IMR-90 (cell line): ENCODE data around the gene C19orf53. TPM values are rescaled to one million over a fixed set of nuclear protein-coding genes. Genes with fewer than 3 reads are reported as not detected.

Experiments
- ATAC-seq: fragments of 200-7000 bp; cut with Tn5 transposase; 2 replicates; pipeline ENCODE4 v1.9.1; 2020; ENCODE audit warnings: low read depth, mild to moderate bottlenecking, moderate library complexity
- BruUV-seq: library from RNA; stranded (reverse); fragments of 400-500 nt; replicated peaks from 2 replicates; lab custom pipeline; 2021; lab: Mats Ljungman, UMichigan
- CTCF ChIA-PET: fragments of 300-600 bp; formaldehyde crosslinking; extraction: SDS; loops from one replicate; lab custom pipeline; 2021; ENCODE audit warnings: antibody characterized with exemption; lab: Yijun Ruan, JAX
- POLR2A ChIA-PET: fragments of 300-600 bp; sonication (Branson Sonifier 250); formaldehyde crosslinking; loops from one replicate; lab custom pipeline; 2022; ENCODE audit warnings: antibody characterized with exemption; ENCODE audit not compliant: unreplicated experiment; lab: Charles Lee
- DNase-seq: peaks from one replicate; pipeline ENCODE4 v3.0.0; 2013
- H2AFZ ChIP-seq: replicated peaks from 2 replicates; pipeline ENCODE3; 2013; ENCODE audit warnings: low read length, mild to moderate bottlenecking; ENCODE audit not compliant: poor library complexity
- H2AK5ac ChIP-seq: 2 replicates; pipeline ENCODE4 v1.6.1; 2013; ENCODE audit warnings: low read depth, low read length, inconsistent platforms
- H2AK9ac ChIP-seq: replicated peaks from 2 replicates; pipeline ENCODE3; 2013; ENCODE audit warnings: mild to moderate bottlenecking, low read depth, low read length, moderate library complexity; ENCODE audit not compliant: poor library complexity
- H2BK120ac ChIP-seq: 2 replicates; pipeline ENCODE4 v1.6.1; 2013; ENCODE audit warnings: low read depth, low read length, inconsistent platforms
- H2BK15ac ChIP-seq: 3 replicates; pipeline ENCODE4 v1.6.1; 2013; ENCODE audit warnings: low read depth, low read length, inconsistent platforms
- H2BK20ac ChIP-seq: 2 replicates; pipeline ENCODE4 v1.6.1; 2013; ENCODE audit warnings: low read depth, mild to moderate bottlenecking, inconsistent platforms, low read length, moderate library complexity
- H2BK5ac ChIP-seq: 2 replicates; pipeline ENCODE4 v1.6.1; 2013; ENCODE audit warnings: mild to moderate bottlenecking, low read depth, low read length, inconsistent platforms; ENCODE audit not compliant: poor library complexity, severe bottlenecking
- H3K14ac ChIP-seq: replicated peaks from 2 replicates; pipeline ENCODE4 v1.6.1; 2013; ENCODE audit warnings: low read depth, low read length, inconsistent platforms
- H3K18ac ChIP-seq: 2 replicates; pipeline ENCODE4 v1.6.1; 2013; ENCODE audit warnings: low read depth, low read length, control low read depth
- H3K23ac ChIP-seq: 2 replicates; pipeline ENCODE4 v1.6.1; 2013; ENCODE audit warnings: low read depth, low read length, inconsistent platforms
- H3K27ac ChIP-seq: 2 replicates; pipeline ENCODE4 v1.5.1; 2013; ENCODE audit warnings: mild to moderate bottlenecking, control low read depth, low read length; ENCODE audit not compliant: insufficient read depth
- H3K27me3 ChIP-seq: 2 replicates; pipeline ENCODE4 v1.6.1; 2013; ENCODE audit warnings: low read length; ENCODE audit not compliant: control insufficient read depth, insufficient read depth
- H3K36me3 ChIP-seq: 2 replicates; pipeline ENCODE4 v1.6.1; 2013; ENCODE audit warnings: low read length, mixed read lengths; ENCODE audit not compliant: control insufficient read depth, insufficient read depth
- H3K4ac ChIP-seq: 2 replicates; pipeline ENCODE4 v1.6.1; 2013; ENCODE audit warnings: low read depth, low read length, inconsistent platforms
- H3K4me1 ChIP-seq: 2 replicates; pipeline ENCODE4 v1.6.1; 2013; ENCODE audit warnings: low read length, mixed read lengths; ENCODE audit not compliant: control insufficient read depth, insufficient read depth
- H3K4me2 ChIP-seq: 2 replicates; pipeline ENCODE4 v1.6.1; 2013; ENCODE audit warnings: low read depth, mild to moderate bottlenecking, control low read depth, low read length, moderate library complexity
- H3K4me3 ChIP-seq: 2 replicates; pipeline ENCODE4 v1.5.1; 2013; ENCODE audit warnings: low read depth, mild to moderate bottlenecking, control low read depth, low read length, moderate library complexity; ENCODE audit not compliant: insufficient read depth
- H3K56ac ChIP-seq: 2 replicates; pipeline ENCODE4 v1.6.1; 2013; ENCODE audit warnings: low read length, inconsistent platforms; ENCODE audit not compliant: insufficient read depth; ENCODE audit errors: extremely low read depth
- H3K79me1 ChIP-seq, 2 experiments: 2 replicates each; pipeline ENCODE4 v1.6.1; 2013; ENCODE audit warnings: low read length in 2 of 2, inconsistent platforms in 1 of 2, low read depth in 1 of 2
- H3K9ac ChIP-seq: 2 replicates; pipeline ENCODE4 v1.6.1; 2013; ENCODE audit warnings: low read depth, low read length, control low read depth
- H3K9me1 ChIP-seq: 2 replicates; pipeline ENCODE4 v1.6.1; 2013; ENCODE audit warnings: low read length, inconsistent platforms; ENCODE audit not compliant: insufficient read depth
- H3K9me3 ChIP-seq: 2 replicates; pipeline ENCODE4 v1.6.1; 2013; ENCODE audit warnings: low read length; ENCODE audit not compliant: control insufficient read depth, insufficient read depth
- H4K20me1 ChIP-seq: 2 replicates; pipeline ENCODE4 v1.6.1; 2013; ENCODE audit warnings: low read length, inconsistent platforms; ENCODE audit not compliant: insufficient read depth
- H4K5ac ChIP-seq: 2 replicates; pipeline ENCODE4 v1.6.1; 2013; ENCODE audit warnings: mild to moderate bottlenecking, low read depth, low read length, control low read depth
- H4K8ac ChIP-seq, 2 experiments: 2 replicates each; pipeline ENCODE4 v1.6.1; 2013; ENCODE audit warnings: low read depth in 2 of 2, low read length in 2 of 2, control low read depth in 1 of 2, inconsistent platforms in 1 of 2
- H4K91ac ChIP-seq: 2 replicates; pipeline ENCODE4 v1.6.1; 2013; ENCODE audit warnings: low read depth, low read length, inconsistent platforms; ENCODE audit not compliant: insufficient read depth
- MAZ ChIP-seq: IDR thresholded peaks from 2 replicates; pipeline ENCODE4 v1.6.1; 2012; ENCODE audit warnings: low read depth, mild to moderate bottlenecking, low read length, improper control_type of control experiment, moderate library complexity, borderline replicate concordance
- NFE2L2 ChIP-seq: fragments of 150-350 bp; IDR thresholded peaks from 2 replicates; pipeline ENCODE4 v1.6.1; 2016; ENCODE audit warnings: low read depth, mild to moderate bottlenecking, low read length
- POLR2A ChIP-seq: IDR thresholded peaks from 2 replicates; pipeline ENCODE4 v1.6.1; 2012; ENCODE audit warnings: mild to moderate bottlenecking, low read depth, low read length
- RAD21 ChIP-seq: IDR thresholded peaks from 2 replicates; pipeline ENCODE4 v1.6.1; 2012; ENCODE audit warnings: low read length, improper control_type of control experiment
- RFX5 ChIP-seq: IDR thresholded peaks from 2 replicates; pipeline ENCODE4 v1.8.0; 2012; ENCODE audit warnings: low read depth, mild to moderate bottlenecking, low read length, moderate library complexity
- WGBS, 2 experiments: methylation state at CpG; one replicate each; pipeline versions ENCODE4 v1.1.5 to v1.1.7; 2013; ENCODE audit warnings: missing lambda C conversion rate in 2 of 2; ENCODE audit not compliant: insufficient read length in 1 of 2; ENCODE audit errors: extremely low coverage in 2 of 2; 5-methylcytosine and 5-hydroxymethylcytosine counted together
- dilution Hi-C: fragments of 300-500 bp; cut with HindIII; formaldehyde crosslinking; loops from one replicate; pipeline ENCODE4 v1.14.3; 2018; ENCODE audit warnings: low sequenced_read_pairs; ENCODE audit not compliant: unreplicated experiment
- in situ Hi-C: fragments of 300-500 bp; cut with MboI; formaldehyde crosslinking; loops from 3 replicates; pipeline ENCODE4 v1.14.3; 2019; ENCODE audit warnings: low sequenced_read_pairs, inconsistent platforms, mixed read lengths
- intact Hi-C: fragments of 100-400 bp; cut with micrococcal nuclease; formaldehyde crosslinking; loops from 2 replicates; pipeline ENCODE4 v1.10.0; 2022
- polyA plus RNA-seq, 3 experiments: library from polyadenylated mRNA; depleted of rRNA; stranded (reverse); fragments of >200 nt; gene quantifications; 2 replicates each; pipeline ENCODE4 v1.2.3, GENCODE V29; 2012; ENCODE audit warnings: low replicate concordance in 1 of 3
- total RNA-seq: library from RNA; depleted of rRNA; stranded (reverse); fragments of >200 nt; gene quantifications from 2 replicates; pipeline ENCODE4 v1.2.3, GENCODE V29; 2012
- TF ChIP-seq, protein P1 (sequence below): fragments of 150-350 bp; IDR thresholded peaks from 2 replicates; pipeline ENCODE4 v1.6.1; 2017; ENCODE audit warnings: mild to moderate bottlenecking, antibody characterized with exemption, low read length, low read depth
- TF ChIP-seq, protein P2 (sequence below): conservative IDR thresholded peaks from 2 replicates; pipeline ENCODE4 v1.5.1; 2012; ENCODE audit warnings: mild to moderate bottlenecking, low read depth, low read length, improper control_type of control experiment
- TF ChIP-seq, protein P3 (sequence below): fragments of 150-350 bp; IDR thresholded peaks from 2 replicates; pipeline ENCODE4 v1.6.1; 2016; ENCODE audit warnings: low read depth, mild to moderate bottlenecking, low read length, moderate library complexity, borderline replicate concordance

C19orf53 gene
- total and polyA plus RNA-seq, 2 of the 4 experiments (the other 2 are of a cell fraction), result 61.3 to 290 TPM

DNA sequence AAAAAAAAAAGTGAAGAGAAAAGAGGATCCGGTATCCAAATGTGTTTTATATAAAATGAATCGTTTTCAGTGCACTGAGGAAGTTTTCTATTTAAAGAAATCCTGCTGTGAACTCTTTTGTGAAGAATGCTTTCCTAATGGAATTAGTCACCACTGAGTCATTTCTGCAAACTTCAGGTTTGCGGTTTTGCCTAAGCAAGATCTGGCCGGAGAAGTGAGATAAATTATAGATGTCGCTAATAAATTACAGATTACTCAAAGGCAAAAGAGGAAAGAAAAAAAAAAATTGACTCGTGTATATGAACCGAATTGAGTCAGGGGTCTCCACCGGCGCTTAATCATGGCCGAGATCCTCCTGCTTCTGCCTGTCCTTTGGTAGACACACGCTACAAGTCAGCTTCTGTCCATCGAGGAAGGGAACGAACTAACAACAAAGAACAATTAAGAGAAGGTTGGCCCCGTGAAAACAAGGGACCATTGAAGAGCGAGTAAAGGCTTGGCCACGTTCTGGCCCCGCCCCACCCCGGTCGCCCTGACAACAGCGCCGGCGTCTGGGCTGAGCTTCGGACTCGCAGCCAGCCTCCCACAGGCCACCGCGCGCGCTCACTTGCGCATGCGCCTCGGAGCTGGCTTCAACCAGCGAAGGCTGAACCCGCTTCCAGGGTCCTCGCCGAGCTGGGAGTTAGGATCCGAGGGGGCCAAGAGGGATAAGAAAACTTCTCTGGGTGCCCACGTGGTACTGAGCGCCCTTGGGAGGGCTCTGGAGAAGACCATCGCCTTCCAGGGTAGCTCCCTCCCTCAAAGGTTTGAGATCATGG lies 42.9 kb upstream of the C19orf53 start (continued):
- TF ChIP-seq, protein P1, sequence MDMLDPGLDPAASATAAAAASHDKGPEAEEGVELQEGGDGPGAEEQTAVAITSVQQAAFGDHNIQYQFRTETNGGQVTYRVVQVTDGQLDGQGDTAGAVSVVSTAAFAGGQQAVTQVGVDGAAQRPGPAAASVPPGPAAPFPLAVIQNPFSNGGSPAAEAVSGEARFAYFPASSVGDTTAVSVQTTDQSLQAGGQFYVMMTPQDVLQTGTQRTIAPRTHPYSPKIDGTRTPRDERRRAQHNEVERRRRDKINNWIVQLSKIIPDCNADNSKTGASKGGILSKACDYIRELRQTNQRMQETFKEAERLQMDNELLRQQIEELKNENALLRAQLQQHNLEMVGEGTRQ, result no peak
- peak; percentile 62; the same call in 1 of the 2 replicates for TF ChIP-seq POLR2A

DNA sequence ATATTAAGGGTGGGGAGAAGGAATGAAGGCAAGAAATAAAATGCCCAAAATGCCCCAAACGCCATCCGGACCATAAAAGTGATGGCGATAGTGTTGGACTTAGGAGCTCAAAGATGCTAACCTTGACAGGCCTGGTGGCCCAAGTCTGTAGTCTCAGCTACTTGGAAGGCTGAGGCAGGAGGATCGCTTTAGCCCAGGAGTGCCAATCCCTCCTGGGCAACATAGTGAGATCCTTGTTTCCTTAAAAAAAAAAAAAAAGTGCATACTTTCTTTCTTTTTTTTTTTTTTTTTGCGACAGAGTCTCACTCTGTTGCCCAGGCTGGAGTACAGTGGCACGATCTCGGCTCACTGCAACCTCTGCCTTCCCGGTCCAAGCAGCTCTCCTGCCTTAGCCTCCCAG lies 41.9 kb upstream of the C19orf53 start:
- peak overlapping the region; percentile 87 for H3K27ac ChIP-seq
- TF ChIP-seq, protein P1, result no peak
- TF ChIP-seq, protein P2, sequence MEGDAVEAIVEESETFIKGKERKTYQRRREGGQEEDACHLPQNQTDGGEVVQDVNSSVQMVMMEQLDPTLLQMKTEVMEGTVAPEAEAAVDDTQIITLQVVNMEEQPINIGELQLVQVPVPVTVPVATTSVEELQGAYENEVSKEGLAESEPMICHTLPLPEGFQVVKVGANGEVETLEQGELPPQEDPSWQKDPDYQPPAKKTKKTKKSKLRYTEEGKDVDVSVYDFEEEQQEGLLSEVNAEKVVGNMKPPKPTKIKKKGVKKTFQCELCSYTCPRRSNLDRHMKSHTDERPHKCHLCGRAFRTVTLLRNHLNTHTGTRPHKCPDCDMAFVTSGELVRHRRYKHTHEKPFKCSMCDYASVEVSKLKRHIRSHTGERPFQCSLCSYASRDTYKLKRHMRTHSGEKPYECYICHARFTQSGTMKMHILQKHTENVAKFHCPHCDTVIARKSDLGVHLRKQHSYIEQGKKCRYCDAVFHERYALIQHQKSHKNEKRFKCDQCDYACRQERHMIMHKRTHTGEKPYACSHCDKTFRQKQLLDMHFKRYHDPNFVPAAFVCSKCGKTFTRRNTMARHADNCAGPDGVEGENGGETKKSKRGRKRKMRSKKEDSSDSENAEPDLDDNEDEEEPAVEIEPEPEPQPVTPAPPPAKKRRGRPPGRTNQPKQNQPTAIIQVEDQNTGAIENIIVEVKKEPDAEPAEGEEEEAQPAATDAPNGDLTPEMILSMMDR, result no peak
- no peak for TF ChIP-seq NFE2L2
- no peak for TF ChIP-seq RFX5
- TF ChIP-seq RAD21, result no peak
- TF ChIP-seq, protein P3, sequence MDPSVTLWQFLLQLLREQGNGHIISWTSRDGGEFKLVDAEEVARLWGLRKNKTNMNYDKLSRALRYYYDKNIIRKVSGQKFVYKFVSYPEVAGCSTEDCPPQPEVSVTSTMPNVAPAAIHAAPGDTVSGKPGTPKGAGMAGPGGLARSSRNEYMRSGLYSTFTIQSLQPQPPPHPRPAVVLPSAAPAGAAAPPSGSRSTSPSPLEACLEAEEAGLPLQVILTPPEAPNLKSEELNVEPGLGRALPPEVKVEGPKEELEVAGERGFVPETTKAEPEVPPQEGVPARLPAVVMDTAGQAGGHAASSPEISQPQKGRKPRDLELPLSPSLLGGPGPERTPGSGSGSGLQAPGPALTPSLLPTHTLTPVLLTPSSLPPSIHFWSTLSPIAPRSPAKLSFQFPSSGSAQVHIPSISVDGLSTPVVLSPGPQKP, result no peak
- TF ChIP-seq MAZ, result no peak

More for the DNA sequence above, 41.9 kb upstream of the C19orf53 start:
- Histone ChIP-seq H2BK120ac (peak overlapping the region; percentile 84; the same call in 1 of the 2 replicates), H3K79me1 (peaks cover 8 to 18% of the 10 kb centered on the region in 2 experiments), H4K5ac (no peak overlapping the region), H3K4me2 (peak overlapping the region; percentile 86; the same call in 1 of the 2 replicates), H2AK5ac (no peak overlapping the region), H3K23ac (peak overlapping the region; percentile 98; the same call in 1 of the 2 replicates), H2BK20ac (no peak overlapping the region), H4K8ac (peak overlapping the region in 1 of 2 experiments; percentile 99; a peak in 3 of 4 replicates), H2BK5ac (peak overlapping the region; percentile 88), H2AK9ac (peak overlapping the region; percentile 99), H3K9ac (peak overlapping the region; percentile 84), H3K14ac (peak overlapping the region; percentile 99; the same call in 1 of the 2 replicates), H3K36me3 (no peaks in the 10 kb centered on the region), H2AFZ (no peak overlapping the region), H3K4ac (peak overlapping the region; percentile 98), H3K9me3 (no peaks in the 10 kb centered on the region), H3K27me3 (no peaks in the 10 kb centered on the region), H4K20me1 (peaks cover 4% of the 10 kb centered on the region), H3K9me1 (peaks cover 14% of the 10 kb centered on the region; the same call in 1 of the 2 replicates), H3K4me3 (no peak overlapping the region), H3K18ac (no peak overlapping the region), H3K4me1 (peaks cover 10% of the 10 kb centered on the region), H3K56ac (0 out of 2 replicates have a peak overlapping the region, but pooled peaks have one; percentile 95), H2BK15ac (peak overlapping the region; percentile 58; the same call in 1 of the 3 replicates), H4K91ac (peak overlapping the region; percentile 92; the same call in 1 of the 2 replicates)
- intact Hi-C loops, result loop anchor here (5.0 kb wide), 1 partner anchor 130 kb away; no protein-coding TSS in a partner anchor
- dilution Hi-C loops, result no loop called here
- POLR2A ChIA-PET, result interaction anchor here (1.0 kb wide), 1 partner anchor 15 kb away, joined by 3 read pairs; a partner anchor contains a TSS
- in situ Hi-C loops, result loop anchor here (25.0 kb wide), 1 partner anchor 745 kb away; the partner anchor contains the start of gene NFIX
- no TSS peak for BruUV-seq
- ATAC-seq (no peak), DNase-seq (no peak)
- CTCF ChIA-PET, result interaction anchor here (1.5 kb wide), 1 partner anchor 11 kb away, joined by 5 read pairs; no protein-coding TSS in a partner anchor
- 92% methylated on average over 4 of the region's 8 CpGs; no CpG with 5 or more reads in 1 of the 2 experiments for WGBS, 2 experiments
